Measurements from ENCODE around the gene KLHL35.
A peak's percentile ranks its signal among the peaks of the same experiment; 100 is the strongest.
"Not testable (repeated sequence)": the region's sequence is repeated elsewhere in the genome, so short reads cannot be mapped to it uniquely, and the experiment has no call there.

Gene KLHL35

DNA sequence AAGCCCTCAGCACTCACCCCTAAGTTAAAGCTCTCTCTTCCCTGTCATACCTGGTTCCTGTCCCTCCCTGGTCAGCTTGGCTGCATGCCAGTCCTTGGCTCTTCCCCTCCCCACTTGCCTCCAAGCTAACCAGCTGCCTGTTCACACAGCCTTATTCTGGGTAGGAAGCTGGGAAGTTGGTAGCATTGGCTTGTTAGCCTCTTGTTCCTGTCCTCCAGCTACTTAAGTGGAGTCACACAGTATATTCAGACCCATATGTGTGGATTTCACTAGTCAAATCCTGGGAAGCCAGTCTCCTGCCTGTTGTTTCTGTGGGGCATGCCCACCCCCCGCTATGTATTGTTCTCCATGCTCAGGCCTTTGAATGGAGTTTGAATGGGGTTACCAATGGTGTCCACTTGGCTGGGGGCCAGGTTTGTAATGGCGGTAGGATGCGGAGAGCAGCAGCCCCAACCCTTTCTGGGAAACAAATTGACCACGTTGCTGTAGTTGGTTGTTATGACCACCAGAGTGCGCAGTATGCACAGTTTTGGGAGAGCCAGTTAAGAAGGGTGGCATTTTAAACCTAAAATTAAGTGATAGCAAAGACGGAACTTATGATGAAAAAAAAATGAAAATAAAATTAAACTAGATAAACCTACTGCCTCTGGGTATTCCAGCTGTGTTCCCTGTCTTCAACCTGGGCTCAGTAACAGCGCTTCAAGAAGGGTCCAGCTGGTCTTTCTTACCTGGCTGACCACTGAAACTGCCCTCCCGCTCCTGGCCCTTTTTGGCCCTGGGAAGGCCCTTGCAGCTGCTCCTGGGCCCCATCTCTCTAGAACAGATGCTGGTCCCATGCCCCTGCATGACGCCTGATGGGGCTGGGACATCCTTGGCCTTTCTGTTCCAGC lies 44.4 kb downstream of the KLHL35 start:
- DNase-seq (ENCODE audit: low read depth) = peak; percentile 18

DNA sequence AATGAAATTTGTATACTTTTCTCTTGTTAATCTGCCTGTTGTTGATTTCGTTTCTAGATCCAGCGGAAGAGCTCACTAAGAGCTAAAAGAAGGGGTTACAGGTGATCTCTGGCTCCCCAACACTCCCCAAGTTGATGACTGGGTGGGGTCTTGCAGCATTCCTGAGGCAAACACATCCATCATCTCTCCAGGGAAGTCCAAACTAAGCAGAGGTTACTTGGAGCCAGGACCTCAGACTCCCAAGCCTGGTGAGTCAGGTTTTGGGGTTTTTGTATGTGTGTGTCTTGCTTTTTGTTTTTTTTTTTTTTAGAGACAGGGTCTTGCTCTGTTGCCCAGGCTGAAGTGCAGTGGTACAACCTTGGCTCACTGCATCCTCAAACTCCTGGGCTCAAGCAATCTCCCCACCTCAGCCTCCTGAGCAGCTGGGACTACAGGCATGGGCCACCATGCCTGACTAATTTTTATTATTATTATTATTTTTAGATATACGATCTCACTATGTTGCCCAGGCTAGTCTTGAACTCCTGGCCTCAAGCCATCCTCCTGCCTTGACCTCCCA lies 45.2 kb downstream of the KLHL35 start:
- DNase-seq (ENCODE audit: low read depth) = no peak

DNA sequence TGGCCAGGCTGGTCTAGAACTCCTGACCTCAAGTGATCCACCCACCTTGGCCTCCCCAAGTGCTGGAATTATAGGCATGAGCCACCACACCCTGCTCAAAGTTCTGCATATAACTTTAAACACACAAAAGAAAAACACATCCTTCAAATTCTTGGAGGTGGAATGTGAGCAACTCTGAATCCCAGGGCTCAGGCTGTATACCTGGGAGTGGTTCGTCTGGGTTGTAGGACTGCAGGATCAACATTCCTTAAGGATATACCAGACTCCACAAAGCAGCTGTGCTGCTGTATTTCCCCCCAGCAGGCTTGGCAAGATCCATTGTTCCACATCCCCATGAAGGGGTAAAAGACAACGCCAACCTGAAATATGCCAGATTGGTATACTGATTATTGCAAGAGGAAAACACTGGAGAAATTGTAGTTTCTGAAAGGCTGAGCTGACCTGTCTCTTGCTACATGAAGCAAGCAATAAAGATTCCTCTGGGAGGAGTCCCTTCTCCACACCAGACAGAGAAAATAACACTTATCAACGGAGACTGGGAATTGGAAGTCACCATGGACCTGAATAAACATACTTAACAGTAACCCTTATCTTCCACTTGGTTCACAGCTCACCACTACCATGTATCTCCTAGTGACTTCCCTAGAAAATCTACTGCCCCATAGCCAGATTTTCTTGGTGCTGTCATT lies 45.9 kb downstream of the KLHL35 start:
- DNase-seq (ENCODE audit: low read depth) = no peak

DNA sequence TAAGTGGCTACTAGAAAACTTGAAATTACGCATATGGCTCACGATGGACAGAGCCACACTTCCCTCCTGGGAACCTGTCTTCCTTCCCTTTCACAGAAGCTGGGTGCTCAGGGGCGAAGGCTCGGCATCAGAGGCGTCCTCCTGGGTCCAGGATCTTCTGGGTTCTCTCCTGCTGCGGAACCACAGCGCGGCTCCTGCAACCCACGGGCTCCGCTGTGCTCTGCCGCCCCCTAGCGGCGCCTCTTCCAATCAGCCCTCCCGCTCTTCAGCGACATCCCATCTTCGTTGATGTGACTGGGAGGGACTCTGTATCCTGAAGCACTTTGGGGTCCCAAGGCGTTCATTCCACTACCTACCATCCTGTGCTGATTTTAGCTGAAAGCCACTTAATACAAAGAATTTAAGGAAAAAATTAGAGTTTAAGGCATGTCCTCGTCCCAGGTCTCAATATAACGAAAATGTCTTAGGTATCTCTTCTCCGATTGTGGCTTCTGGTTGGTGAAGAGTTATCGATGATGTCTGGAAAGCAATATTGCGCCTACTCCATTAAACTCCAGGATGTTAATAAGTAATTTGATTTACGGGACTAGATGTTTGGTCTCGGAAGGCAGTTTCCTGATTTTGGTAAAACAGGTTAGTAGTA lies 48.4 kb downstream of the KLHL35 start:
- DNase-seq (ENCODE audit: low read depth) = peak; percentile 58

DNA sequence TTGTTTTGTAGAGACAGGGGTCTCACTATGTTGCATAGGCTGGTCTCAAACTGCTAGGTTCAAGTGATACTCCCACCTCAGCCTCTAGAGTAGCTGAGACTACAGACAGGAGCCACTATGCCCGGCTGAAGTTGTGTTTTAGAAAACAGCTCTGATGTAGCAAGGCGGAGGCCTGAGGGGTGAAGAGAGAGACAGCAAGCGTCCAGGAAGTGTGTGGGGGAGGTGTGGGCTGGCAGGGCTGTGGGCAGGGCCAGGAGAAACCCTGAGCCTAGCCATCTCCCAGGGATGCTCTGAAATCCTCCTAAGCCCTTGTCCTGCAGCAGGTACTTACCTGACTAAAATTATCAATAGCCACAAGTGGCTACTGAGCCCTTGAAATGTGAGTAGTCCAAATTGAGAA lies 49.8 kb downstream of the KLHL35 start:
- peak; percentile 19 for DNase-seq (ENCODE audit: low read depth)

DNA sequence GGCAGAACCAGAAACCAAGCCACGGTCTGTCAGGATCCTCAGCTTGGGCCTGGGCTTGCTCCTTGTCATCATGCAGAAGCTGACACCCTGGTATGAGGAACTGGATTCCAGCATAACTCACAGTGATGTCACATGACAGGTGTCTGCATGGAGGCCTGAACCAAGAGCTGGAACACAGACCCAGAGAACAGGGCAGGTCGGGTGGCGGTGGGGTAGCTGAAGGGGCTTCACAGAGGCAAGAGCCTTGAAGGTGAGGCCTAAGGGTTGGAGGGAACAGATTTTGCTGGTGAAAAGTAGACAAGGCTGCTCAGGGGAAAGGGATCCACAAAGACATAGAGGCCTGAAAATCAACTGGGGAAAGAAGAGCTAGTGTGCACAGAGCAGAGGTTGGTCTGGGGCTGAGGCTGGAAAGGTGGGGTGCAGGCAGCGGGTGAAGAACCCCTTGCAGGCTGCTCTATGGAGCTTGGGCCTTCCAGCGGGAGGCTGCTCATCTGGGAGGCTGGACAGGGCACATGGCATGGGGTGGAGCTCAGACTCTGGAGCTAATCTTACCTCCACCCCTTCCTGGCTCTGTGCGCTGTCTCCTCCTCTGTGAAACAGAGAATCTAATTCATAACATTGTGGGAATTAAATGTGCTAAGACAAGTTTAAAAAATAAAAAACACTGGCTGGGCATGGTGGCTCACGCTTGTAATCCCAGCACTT lies 52.1 kb downstream of the KLHL35 start:
- DNase-seq (ENCODE audit: low read depth) = no peak

DNA sequence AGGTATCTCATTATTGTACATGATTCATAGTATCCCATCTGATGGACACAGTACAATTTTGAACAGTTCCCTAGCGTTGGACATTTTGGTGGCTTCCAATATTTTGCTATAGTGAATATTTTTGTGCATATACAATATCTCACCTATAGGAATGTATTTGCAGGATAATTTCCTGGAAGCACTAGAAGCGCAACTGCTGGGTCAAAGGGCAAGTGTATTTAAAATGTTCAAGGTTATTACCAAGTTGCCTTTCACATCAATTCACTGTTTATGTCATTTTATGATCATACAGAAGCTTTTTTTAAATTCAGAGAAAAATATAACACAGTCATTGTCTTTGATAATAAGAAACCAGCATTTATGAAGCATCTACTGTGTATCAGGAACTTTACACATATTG lies 52.8 kb downstream of the KLHL35 start:
- no peak for DNase-seq (ENCODE audit: low read depth)

DNA sequence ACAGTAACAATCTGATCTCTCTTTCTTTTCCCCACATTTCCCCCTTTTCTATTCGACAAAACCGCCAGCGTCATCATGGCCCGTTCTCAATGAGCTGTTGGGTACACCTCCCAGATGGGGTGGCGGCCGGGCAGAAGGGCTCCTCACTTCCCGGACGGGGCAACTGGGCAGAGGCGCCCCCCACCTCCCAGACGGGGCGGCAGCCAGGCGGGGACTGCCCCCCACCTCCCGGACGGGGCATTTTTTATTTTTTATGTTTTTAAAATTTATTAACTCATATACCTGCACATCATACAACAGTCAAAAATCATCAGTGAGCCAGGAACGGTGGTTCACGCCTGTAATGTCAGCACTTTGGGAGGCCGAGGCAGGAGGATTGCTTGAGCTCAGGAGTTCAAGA lies 54.2 kb downstream of the KLHL35 start:
- DNase-seq (ENCODE audit: low read depth) = not testable (repeated sequence)

DNA sequence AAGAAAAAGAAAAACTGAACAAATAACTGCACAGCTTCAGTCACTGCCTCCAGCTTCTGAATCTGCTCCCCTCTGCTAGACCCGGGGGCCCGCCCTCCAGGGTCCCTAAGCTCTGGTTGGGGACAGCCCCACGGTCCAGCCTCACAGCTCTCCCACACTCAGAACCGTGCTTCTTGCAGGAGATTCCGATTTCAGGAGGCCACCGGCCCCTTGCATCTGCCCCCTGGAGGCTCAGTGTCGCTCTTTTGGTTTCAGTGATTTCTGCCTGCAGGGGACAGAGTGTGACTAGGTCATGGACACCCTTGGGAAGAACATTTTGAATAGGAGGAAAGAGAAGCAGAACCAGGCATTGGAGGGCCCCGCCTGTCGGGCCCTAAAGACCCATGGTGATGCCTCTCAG lies 56.8 kb downstream of the KLHL35 start:
- no peak for DNase-seq (ENCODE audit: low read depth)

DNA sequence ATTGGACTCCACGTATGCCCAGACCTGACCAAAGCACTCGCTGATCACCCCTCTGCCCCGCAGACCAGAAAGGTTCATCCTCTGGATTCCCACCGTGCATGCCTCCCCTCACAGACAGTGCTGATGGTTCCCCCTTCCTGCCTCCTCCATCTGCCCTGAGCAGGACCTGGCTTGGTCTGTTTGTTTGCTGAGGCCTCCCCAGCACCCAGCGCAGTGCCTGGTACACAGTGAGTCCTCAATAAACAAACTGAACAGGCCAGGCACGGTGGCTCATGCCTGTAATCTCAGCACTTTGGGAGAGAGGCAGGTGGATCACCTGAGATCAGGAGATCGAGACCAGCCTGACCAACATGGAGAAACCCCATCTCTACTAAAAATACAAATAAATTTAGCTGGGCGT lies 57.4 kb downstream of the KLHL35 start:
- DNase-seq (ENCODE audit: low read depth) = no peak

DNA sequence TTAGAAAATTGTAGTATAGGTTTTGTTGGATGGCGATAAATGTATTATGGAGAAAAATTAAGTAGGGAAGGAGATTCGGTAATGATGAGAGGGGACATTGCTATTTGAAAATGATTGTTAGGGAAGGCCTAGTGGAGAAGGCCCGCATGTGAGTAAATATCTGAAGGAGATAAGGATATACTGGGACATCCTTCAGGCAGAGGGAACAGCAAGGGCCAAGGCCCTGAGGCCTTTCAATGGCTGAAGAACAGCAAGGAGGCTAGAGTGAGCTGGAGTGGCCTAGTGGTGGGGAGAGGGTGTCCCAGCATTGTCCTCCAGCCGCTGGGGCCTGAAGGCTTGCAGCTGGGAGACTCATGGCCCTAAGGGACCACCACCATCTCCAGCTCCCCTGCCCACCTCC lies 58.4 kb downstream of the KLHL35 start:
- DNase-seq (ENCODE audit: low read depth) = no peak

DNA sequence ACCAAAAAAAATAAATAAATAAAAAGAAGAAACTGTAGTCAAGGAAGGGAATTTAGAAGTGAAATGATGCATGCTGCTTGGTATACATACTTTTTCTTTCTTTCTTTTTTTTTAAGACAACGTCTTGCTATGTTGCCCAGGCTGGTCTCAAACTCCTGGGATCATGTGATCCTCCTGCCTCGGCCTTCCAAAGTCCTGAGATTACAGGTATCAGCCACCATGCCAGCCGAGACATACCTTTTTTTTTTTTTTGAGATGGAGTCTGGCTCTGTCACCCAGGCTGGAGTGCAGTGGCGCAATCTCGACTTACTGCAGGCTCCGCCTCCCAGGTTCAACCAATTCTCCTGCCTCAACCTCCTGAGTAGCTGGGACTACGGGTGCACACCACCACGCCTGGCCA lies 59.8 kb downstream of the KLHL35 start:
- no peak for DNase-seq (ENCODE audit: low read depth)
